Measurements from ENCODE around the gene CARS1.

DNA sequence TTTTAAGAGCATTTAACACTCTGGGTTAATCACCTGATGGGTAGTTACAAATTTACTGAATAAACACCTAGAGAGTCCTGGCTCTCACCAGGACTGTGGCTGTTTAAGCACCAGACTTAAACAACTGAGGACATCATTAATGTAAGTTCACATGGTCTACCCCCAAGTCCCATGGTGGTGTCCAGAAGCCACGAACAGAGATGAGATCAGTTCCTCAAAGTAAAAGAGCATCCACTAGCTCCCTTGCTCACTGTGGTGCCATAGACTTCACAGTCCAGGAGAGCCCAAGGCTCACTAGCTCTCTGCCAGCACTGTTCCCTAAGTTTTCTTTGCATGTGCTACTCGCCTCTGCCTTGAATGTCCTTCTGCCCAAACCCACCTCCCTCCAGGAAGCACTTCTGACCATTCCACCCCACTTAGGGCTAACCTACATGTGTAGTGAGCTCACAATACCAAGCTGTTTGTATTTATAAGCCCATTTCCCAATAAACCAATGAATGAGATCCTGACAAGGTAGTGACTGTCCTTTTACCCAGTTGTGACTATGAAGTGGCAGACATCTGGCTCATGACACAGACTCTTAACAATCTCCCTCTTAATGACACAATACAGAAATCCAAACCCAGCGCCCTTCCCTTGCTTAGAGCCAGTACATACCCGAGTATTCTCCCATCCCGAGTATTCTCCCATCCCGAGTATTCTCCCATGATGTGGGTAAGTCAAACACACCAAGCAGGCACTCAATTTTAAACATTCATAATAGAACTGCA, 80.7 kb downstream of the CARS1 start:
- TF ChIP-seq, protein P1, sequence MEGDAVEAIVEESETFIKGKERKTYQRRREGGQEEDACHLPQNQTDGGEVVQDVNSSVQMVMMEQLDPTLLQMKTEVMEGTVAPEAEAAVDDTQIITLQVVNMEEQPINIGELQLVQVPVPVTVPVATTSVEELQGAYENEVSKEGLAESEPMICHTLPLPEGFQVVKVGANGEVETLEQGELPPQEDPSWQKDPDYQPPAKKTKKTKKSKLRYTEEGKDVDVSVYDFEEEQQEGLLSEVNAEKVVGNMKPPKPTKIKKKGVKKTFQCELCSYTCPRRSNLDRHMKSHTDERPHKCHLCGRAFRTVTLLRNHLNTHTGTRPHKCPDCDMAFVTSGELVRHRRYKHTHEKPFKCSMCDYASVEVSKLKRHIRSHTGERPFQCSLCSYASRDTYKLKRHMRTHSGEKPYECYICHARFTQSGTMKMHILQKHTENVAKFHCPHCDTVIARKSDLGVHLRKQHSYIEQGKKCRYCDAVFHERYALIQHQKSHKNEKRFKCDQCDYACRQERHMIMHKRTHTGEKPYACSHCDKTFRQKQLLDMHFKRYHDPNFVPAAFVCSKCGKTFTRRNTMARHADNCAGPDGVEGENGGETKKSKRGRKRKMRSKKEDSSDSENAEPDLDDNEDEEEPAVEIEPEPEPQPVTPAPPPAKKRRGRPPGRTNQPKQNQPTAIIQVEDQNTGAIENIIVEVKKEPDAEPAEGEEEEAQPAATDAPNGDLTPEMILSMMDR (IDR thresholded peaks at IDR 0.05), result no peak
- TF ChIP-seq POLR2A (IDR thresholded peaks at IDR 0.05) (no peak), EP300 (IDR thresholded peaks at IDR 0.05) (no peak), POLR2AphosphoS5 (IDR thresholded peaks at IDR 0.05) (no peak)
